ENCODE measurements around the gene TTYH3. TPM values are rescaled to one million over a fixed set of nuclear protein-coding genes. Genes with fewer than 3 reads are reported as not detected.

Gene TTYH3
- total and polyA plus RNA-seq, 8 donors = 4.9 to 31.9 (median 8.6) TPM

- peak in 1 of 6 donors; percentile 30 for DNase-seq
- Histone ChIP-seq H3K4me1 (peaks cover 0 to 3% (median 0%) of the 10 kb centered on the region in 3 donors), H3K9me3 (no peaks in the 10 kb centered on the region), H3K27ac (no peak overlapping the region), H3K4me3 (no peak overlapping the region), H3K27me3 (no peaks in the 10 kb centered on the region), H3K36me3 (no peaks in the 10 kb centered on the region)
- WGBS, 2 donors = 86 to 92% methylated on average over 19 of the region's 19 CpGs
- intact Hi-C loops (cut with DNase I) = no loop called here
- no peak for ATAC-seq
- no peak for FAIRE-seq
- TF ChIP-seq CTCF (IDR thresholded peaks at IDR 0.05) = no peak
Observed at GRCh38 chr7:2613098-2613930, 18.5 kb upstream of the TTYH3 start.

- H3K4me3 ChIP-seq = no peak overlapping the region
- no peaks in the 10 kb centered on the region for H3K9me3 ChIP-seq
- DNase-seq (no peak), FAIRE-seq (no peak), ATAC-seq (peak in 3 of 4 donors; percentile 35 to 68 (median 50))
- H3K36me3 ChIP-seq = no peaks in the 10 kb centered on the region
- TF ChIP-seq CTCF (IDR thresholded peaks at IDR 0.05) = no peak
- H3K4me1 ChIP-seq = peaks cover 0 to 3% (median 0%) of the 10 kb centered on the region in 3 donors
- 44 to 48% methylated on average over 22 of the region's 22 CpGs for WGBS, 2 donors
- intact Hi-C loops (cut with DNase I) = no loop called here
- H3K27me3 ChIP-seq = no peaks in the 10 kb centered on the region
- H3K27ac ChIP-seq = no peak overlapping the region
Observed at GRCh38 chr7:2613931-2614600, 17.7 kb upstream of the TTYH3 start.

GRCh38 chr7:2614631-2615330 lies 17.0 kb upstream of the TTYH3 start:
- no peaks in the 10 kb centered on the region for H3K27me3 ChIP-seq
- no peak for FAIRE-seq
- no peak for DNase-seq
- H3K36me3 ChIP-seq = no peaks in the 10 kb centered on the region
- intact Hi-C loops (cut with DNase I) = no loop called here
- TF ChIP-seq CTCF (IDR thresholded peaks at IDR 0.05) = no peak
- ATAC-seq = peak in 1 of 4 donors; percentile 21
- no peaks in the 10 kb centered on the region for H3K9me3 ChIP-seq
- no peak overlapping the region for H3K4me3 ChIP-seq
- peaks cover 0 to 3% (median 0%) of the 10 kb centered on the region in 3 donors for H3K4me1 ChIP-seq
- WGBS, 2 donors = 25 to 38% methylated on average over 22 of the region's 22 CpGs
- no peak overlapping the region for H3K27ac ChIP-seq

- no peak for FAIRE-seq
- peaks cover 0 to 3% (median 0%) of the 10 kb centered on the region in 3 donors for H3K4me1 ChIP-seq
Observed at GRCh38 chr7:2616387-2617324, 15.1 kb upstream of the TTYH3 start.

More at GRCh38 chr7:2616387-2617324, 15.1 kb upstream of the TTYH3 start:
- Histone ChIP-seq H3K27ac (no peak overlapping the region), H3K27me3 (no peaks in the 10 kb centered on the region), H3K4me3 (no peak overlapping the region), H3K9me3 (no peaks in the 10 kb centered on the region), H3K36me3 (no peaks in the 10 kb centered on the region)
- intact Hi-C loops (cut with DNase I) = no loop called here
- DNase-seq (no peak), ATAC-seq (no peak)
- WGBS, 2 donors = 80 to 83% methylated on average over 33 of the region's 33 CpGs
- TF ChIP-seq CTCF (IDR thresholded peaks at IDR 0.05) = no peak
